Measurements from ENCODE around the gene RALGAPA2. TPM values are rescaled to one million over a fixed set of nuclear protein-coding genes. Genes with fewer than 3 reads are reported as not detected.

Gene RALGAPA2
- total RNA-seq, 2 donors from 2014 or later, result 27.8 to 28.5 TPM

- Histone ChIP-seq H3K27me3 (no peaks in the 10 kb centered on the region), H3K27ac (peak overlapping the region in 1 of 2 donors; percentile 70), H3K4me3 (no peak overlapping the region), H3K4me1 (peaks cover 0 to 44% of the 10 kb centered on the region in 2 donors), H3K9me3 (no peaks in the 10 kb centered on the region), H3K36me3 (no peaks in the 10 kb centered on the region)
- TF ChIP-seq, protein P1, sequence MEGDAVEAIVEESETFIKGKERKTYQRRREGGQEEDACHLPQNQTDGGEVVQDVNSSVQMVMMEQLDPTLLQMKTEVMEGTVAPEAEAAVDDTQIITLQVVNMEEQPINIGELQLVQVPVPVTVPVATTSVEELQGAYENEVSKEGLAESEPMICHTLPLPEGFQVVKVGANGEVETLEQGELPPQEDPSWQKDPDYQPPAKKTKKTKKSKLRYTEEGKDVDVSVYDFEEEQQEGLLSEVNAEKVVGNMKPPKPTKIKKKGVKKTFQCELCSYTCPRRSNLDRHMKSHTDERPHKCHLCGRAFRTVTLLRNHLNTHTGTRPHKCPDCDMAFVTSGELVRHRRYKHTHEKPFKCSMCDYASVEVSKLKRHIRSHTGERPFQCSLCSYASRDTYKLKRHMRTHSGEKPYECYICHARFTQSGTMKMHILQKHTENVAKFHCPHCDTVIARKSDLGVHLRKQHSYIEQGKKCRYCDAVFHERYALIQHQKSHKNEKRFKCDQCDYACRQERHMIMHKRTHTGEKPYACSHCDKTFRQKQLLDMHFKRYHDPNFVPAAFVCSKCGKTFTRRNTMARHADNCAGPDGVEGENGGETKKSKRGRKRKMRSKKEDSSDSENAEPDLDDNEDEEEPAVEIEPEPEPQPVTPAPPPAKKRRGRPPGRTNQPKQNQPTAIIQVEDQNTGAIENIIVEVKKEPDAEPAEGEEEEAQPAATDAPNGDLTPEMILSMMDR (IDR thresholded peaks at IDR 0.05), result no peak
- DNase-seq (ENCODE audit: low spot score), result peak; percentile 44
Observed at GRCh38 chr20:20733943-20734342, 21.5 kb upstream of the RALGAPA2 start.

- DNase-seq (ENCODE audit: low spot score), result no peak
- Histone ChIP-seq H3K27ac (peak overlapping the region; percentile 69 to 70), H3K9me3 (no peaks in the 10 kb centered on the region), H3K36me3 (no peaks in the 10 kb centered on the region), H3K4me1 (peaks cover 0 to 44% of the 10 kb centered on the region in 2 donors), H3K4me3 (no peak overlapping the region), H3K27me3 (no peaks in the 10 kb centered on the region)
- TF ChIP-seq, protein P1 (IDR thresholded peaks at IDR 0.05), result no peak
Observed at GRCh38 chr20:20732641-20733040, 20.2 kb upstream of the RALGAPA2 start.

DNA sequence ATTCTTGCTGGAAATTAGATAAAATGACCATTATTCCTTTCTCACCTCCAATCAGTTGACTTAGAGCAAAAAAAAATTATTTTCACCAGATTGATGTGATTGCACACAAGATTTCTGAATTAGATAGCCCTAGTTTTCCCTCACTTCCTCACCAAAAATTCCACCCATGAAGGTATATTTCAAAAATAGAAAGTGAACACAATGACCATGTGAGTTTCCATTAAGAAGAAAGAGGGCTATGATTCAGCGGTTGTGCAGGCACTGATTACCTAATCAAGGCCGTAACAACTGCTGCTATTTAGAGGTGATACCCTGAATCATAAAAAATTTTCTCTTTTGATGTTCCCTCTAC, 19.5 kb upstream of the RALGAPA2 start:
- no peaks in the 10 kb centered on the region for H3K9me3 ChIP-seq
- DNase-seq (ENCODE audit: low spot score), result no peak
- peak overlapping the region; percentile 69 to 70 for H3K27ac ChIP-seq
- no peaks in the 10 kb centered on the region for H3K27me3 ChIP-seq
- H3K36me3 ChIP-seq, result no peaks in the 10 kb centered on the region
- TF ChIP-seq, protein P1 (IDR thresholded peaks at IDR 0.05), result no peak
- no peak overlapping the region for H3K4me3 ChIP-seq
- H3K4me1 ChIP-seq, result peaks cover 0 to 39% of the 10 kb centered on the region in 2 donors

DNA sequence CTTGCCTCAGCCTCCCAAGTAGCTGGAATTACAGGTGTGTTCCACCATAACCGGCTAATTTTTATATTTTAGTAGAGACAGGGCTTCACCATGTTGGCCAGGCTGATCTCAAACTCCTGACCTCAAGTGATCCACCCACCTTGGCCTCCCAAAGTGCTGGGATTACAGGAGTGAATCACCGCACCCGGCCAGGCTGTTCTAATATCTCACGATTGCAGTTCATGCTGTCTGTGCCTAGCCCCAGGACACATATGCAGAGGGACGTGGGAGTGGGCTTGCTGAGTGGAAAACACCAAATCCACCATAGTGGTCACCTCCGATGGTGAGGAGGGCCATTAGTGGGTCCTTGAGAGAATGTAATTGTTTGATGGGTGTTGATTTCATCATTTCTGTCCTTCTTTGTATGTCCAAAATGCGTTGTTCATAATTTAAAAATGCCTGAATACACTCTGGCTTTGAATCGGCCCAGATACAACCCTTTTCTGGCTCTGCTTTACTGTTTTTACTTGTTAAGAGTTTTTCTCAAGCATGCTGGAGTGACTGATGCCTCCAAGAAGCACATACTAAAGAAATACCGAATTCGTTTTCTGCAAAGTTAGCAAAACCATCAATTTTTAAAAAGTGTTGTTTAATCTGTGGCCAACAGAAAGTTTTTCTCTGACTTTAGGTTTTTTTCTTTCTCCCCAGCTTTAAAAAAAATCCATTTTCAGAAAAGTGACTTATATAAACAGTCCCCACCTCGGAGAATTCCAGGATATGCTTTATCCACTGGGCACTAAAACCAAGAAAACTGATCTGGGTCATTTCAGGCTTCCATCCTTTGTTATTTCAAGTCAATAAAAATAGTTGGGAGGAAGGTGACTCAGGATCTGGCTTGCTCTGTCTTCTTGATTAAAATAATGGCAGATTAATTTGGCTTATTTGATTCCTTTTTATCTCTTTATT, 18.8 kb upstream of the RALGAPA2 start:
- Histone ChIP-seq H3K36me3 (no peaks in the 10 kb centered on the region), H3K9me3 (no peaks in the 10 kb centered on the region), H3K4me3 (no peak overlapping the region), H3K27me3 (no peaks in the 10 kb centered on the region), H3K4me1 (peaks cover 0 to 36% of the 10 kb centered on the region in 2 donors), H3K27ac (peak overlapping the region; percentile 69 to 70)
- no peak for DNase-seq (ENCODE audit: low spot score)
- TF ChIP-seq, protein P1 (IDR thresholded peaks at IDR 0.05), result no peak

DNA sequence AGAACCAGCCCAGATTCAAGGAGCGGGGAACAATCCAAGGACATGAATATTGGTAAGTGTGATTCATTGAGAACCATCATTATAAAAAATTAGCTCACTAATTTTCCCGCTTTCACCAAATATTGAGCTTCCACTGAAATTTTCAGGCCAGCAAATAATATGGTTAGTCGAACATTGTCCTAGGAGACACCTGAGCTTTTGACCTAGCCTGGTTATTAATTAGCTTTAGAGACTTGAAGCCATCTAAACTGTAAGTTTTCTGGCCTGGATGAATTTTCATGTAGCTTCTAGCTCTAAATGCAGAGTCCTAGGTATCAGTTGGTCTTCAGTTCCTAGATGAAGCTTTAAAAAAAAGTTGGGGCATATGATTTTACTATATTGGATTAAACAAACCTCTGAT, 17.1 kb upstream of the RALGAPA2 start:
- TF ChIP-seq, protein P1 (IDR thresholded peaks at IDR 0.05), result no peak
- Histone ChIP-seq H3K4me3 (no peak overlapping the region), H3K9me3 (no peaks in the 10 kb centered on the region), H3K36me3 (no peaks in the 10 kb centered on the region), H3K27ac (no peak overlapping the region), H3K4me1 (peaks cover 0 to 36% of the 10 kb centered on the region in 2 donors), H3K27me3 (no peaks in the 10 kb centered on the region)
- DNase-seq (ENCODE audit: low spot score), result no peak

Measured in right atrium auricular region (tissue), 2 donors.